ENCODE data around the gene ARAP3. TPM values are rescaled to one million over a fixed set of nuclear protein-coding genes. Genes with fewer than 3 reads are reported as not detected.
A peak's percentile ranks its signal among the peaks of the same experiment; 100 is the strongest.

ARAP3 gene
- total RNA-seq, 1 donor, result 6.2 TPM

GRCh38 chr5:141701360-141702119 lies 19.5 kb upstream of the ARAP3 start:
- H3K4me3 ChIP-seq (ENCODE audit: low read depth, low read length), result no peak overlapping the region
- TF ChIP-seq, protein P1, sequence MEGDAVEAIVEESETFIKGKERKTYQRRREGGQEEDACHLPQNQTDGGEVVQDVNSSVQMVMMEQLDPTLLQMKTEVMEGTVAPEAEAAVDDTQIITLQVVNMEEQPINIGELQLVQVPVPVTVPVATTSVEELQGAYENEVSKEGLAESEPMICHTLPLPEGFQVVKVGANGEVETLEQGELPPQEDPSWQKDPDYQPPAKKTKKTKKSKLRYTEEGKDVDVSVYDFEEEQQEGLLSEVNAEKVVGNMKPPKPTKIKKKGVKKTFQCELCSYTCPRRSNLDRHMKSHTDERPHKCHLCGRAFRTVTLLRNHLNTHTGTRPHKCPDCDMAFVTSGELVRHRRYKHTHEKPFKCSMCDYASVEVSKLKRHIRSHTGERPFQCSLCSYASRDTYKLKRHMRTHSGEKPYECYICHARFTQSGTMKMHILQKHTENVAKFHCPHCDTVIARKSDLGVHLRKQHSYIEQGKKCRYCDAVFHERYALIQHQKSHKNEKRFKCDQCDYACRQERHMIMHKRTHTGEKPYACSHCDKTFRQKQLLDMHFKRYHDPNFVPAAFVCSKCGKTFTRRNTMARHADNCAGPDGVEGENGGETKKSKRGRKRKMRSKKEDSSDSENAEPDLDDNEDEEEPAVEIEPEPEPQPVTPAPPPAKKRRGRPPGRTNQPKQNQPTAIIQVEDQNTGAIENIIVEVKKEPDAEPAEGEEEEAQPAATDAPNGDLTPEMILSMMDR (IDR thresholded peaks at IDR 0.05; ENCODE audit: insufficient read depth, low read length), result no peak
- no peak for DNase-seq (ENCODE audit: low read depth)

DNA sequence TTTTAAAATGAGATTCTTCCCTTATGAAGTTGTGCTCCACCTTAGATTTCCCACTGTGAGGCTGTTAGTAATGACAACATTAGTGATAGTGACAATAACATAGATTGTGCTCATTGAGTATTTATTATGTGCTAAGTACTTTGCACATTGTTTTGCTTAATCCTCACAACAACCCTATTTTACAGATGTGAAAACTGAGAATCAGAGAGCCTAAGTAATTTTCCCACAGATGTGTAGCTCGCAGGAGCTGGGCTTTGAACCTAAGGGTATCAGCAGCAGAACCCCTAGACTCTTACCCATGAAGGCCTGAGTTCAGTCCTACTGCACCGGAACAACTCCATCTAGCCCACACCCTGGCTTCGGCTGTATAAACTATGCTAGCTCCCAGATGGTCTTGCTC lies 15.6 kb upstream of the ARAP3 start:
- DNase-seq (ENCODE audit: low read depth), result no peak
- H3K4me3 ChIP-seq (ENCODE audit: low read depth, low read length), result no peak overlapping the region
- TF ChIP-seq, protein P1 (IDR thresholded peaks at IDR 0.05; ENCODE audit: insufficient read depth, low read length), result no peak

GRCh38 chr5:141696431-141696830 lies 14.4 kb upstream of the ARAP3 start:
- DNase-seq (ENCODE audit: low read depth), result no peak
- TF ChIP-seq, protein P1 (IDR thresholded peaks at IDR 0.05; ENCODE audit: insufficient read depth, low read length), result no peak

DNA sequence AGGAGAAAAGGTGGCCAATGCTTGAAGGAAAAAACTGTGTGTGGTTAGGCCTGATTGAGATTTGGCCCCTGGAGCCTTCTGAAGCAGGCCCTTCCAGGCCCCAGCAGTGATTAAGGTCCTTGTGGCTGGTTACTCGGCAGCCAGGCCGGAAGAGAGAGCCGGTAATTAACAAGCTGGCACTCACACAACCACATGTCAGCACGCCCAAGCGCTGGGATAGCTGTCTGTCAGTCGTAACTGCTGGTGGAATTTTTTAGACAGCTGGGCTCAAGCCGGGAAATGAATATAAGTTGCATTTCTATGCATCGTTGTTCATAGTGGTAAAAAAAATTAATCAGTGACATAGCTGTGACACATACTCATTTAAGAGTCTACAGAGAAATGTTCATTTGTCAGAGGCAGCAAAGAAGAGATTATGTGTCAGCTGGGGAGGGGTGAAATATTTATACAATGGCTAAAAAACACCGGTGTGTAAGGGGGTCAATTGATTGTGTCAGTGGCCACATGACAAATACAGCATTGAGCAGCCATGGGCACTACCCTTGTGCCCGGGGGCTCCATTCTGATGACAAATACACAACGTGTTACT lies 13.7 kb upstream of the ARAP3 start:
- DNase-seq (ENCODE audit: low read depth), result no peak
- no peak overlapping the region for H3K4me3 ChIP-seq (ENCODE audit: low read depth, low read length)
- TF ChIP-seq, protein P1 (IDR thresholded peaks at IDR 0.05; ENCODE audit: insufficient read depth, low read length), result no peak

More at GRCh38 chr5:141696431-141696830, 14.4 kb upstream of the ARAP3 start:
- no peak overlapping the region for H3K4me3 ChIP-seq (ENCODE audit: low read depth, low read length)

DNA sequence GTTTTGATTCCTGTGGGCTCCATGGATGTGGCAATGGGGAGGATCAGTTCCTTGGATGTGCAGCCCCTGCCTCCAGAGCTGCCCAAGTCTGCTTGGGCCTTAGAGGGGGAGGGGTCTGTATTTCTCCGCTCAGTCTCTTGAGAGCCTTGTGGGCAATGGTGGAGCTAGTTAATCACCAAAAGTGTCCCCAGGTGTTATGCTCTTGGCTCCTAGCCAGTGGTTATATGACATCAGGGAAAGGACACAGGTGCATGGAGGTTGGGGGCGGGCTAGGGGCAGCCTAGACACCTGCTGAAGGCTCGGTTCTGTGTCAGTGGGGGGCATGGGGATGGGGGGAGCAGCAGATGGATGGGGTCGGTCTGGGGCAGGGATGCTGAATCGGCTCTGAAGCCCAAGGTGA lies 12.4 kb upstream of the ARAP3 start:
- no peak overlapping the region for H3K4me3 ChIP-seq (ENCODE audit: low read depth, low read length)
- TF ChIP-seq, protein P1 (IDR thresholded peaks at IDR 0.05; ENCODE audit: insufficient read depth, low read length), result no peak
- DNase-seq (ENCODE audit: low read depth), result no peak

DNA sequence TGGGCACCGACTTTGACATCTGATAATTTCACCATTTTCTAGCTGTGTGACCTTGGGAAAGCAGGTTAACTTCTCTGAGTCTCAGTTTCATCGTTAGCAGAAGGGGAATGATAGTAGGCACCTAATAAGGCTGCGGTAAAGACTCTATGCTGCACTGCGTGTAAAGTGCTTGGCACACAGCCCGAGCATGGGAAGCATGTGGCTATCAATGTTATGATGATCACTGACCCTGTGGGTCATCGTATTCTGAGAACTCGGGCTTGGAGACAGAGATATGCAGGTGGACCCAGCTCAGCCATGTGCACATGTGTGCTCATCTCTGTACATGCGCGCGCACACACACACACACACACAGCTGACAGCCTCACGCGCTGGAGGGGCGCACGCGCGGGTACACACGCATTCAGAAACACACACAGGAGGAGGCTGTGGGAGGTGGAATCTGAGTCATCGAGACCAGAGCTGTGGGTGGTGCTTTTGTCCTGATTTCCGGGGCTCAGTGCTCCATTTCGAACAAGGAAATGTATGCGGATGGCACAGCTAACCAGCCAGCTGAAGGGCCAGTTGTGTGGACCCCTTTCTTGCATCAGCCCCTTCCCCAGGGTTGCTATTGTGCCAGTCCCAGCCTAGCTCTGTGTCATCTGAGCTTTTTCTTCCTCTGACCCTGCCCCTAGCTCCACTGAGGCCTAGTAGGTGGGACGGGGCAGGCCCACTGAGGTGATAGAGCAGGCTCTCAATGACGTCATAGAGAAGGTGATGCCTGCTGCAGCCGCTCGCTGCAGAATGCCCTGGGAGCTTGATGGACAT lies 11.1 kb upstream of the ARAP3 start:
- TF ChIP-seq, protein P1 (IDR thresholded peaks at IDR 0.05; ENCODE audit: insufficient read depth, low read length), result no peak
- peak; percentile 18 for DNase-seq (ENCODE audit: low read depth)
- no peak overlapping the region for H3K4me3 ChIP-seq (ENCODE audit: low read depth, low read length)
